ENCODE data around the gene GRB10.

- TF ChIP-seq TAF1 (IDR thresholded peaks at IDR 0.05; ENCODE audit: borderline replicate concordance, low read depth, low read length) (no peak), POLR2A (IDR thresholded peaks at IDR 0.05; ENCODE audit: low read depth, low read length) (no peak), POLR2AphosphoS5 (IDR thresholded peaks at IDR 0.05; ENCODE audit: low read depth, low read length) (no peak)
These were observed 84.9 kb downstream of the GRB10 start for GRCh38 chr7:50697748-50698147.

Data from GM12892 (cell line).